ENCODE results near the gene WWC2. TPM values are rescaled to one million over a fixed set of nuclear protein-coding genes. Genes with fewer than 3 reads are reported as not detected.

The WWC2 gene
- total RNA-seq, 1 experiment from 2014 or later, result 126 TPM

- TF ChIP-seq CDX4 (CRISPR knock-in tag; IDR thresholded peaks at IDR 0.05; ENCODE audit: borderline replicate concordance), result no peak
These were observed 41.0 kb downstream of the WWC2 start (continued) for GRCh38 chr4:183139972-183140570.

- Mint-ChIP-seq H3K4me1 (peaks cover 66% of the 10 kb centered on the region), H3K27me3 (ENCODE audit: low read depth) (no peaks in the 10 kb centered on the region), H3K27ac (peak overlapping the region; percentile 39; the same call in 1 of the 2 replicates), H3K9me3 (no peaks in the 10 kb centered on the region), H3K36me3 (no peaks in the 10 kb centered on the region), H3K4me3 (no peak overlapping the region)
- DNase-seq (ENCODE audit: low spot score) (no peak), ATAC-seq (no peak; the same call in 1 of the 2 replicates)
- CTCF ChIA-PET, result interaction anchor here (0.7 kb wide), 1 partner anchor 61 kb away, joined by 3 read pairs; no protein-coding TSS in a partner anchor
- no peak for TF ChIP-seq TCF7 (CRISPR knock-in tag; IDR thresholded peaks at IDR 0.05; ENCODE audit: low read depth)
- POLR2A ChIA-PET, result no interaction called here
These were observed 41.9 kb downstream of the WWC2 start for GRCh38 chr4:183140911-183141320.

GRCh38 chr4:183141997-183142396 is 42.9 kb downstream of the WWC2 start:
- Mint-ChIP-seq H3K36me3 (no peaks in the 10 kb centered on the region), H3K27ac (peak overlapping the region; percentile 78), H3K4me3 (no peak overlapping the region), H3K9me3 (no peaks in the 10 kb centered on the region), H3K27me3 (ENCODE audit: low read depth) (no peaks in the 10 kb centered on the region), H3K4me1 (peaks cover 72% of the 10 kb centered on the region)
- TF ChIP-seq ZNF396 (CRISPR knock-in tag; IDR thresholded peaks at IDR 0.05; ENCODE audit: borderline replicate concordance), result no peak
- no peak for TF ChIP-seq FOXP1 (CRISPR knock-in tag; IDR thresholded peaks at IDR 0.05; ENCODE audit: borderline replicate concordance)
- TF ChIP-seq OVOL2 (CRISPR knock-in tag; IDR thresholded peaks at IDR 0.05; ENCODE audit: borderline replicate concordance), result no peak
- no peak for TF ChIP-seq FOXJ3 (CRISPR knock-in tag; IDR thresholded peaks at IDR 0.05; ENCODE audit: borderline replicate concordance)
- no peak for TF ChIP-seq CBFB (CRISPR knock-in tag; IDR thresholded peaks at IDR 0.05; ENCODE audit: low read depth)
- TF ChIP-seq ATF1 (CRISPR knock-in tag; IDR thresholded peaks at IDR 0.05), result no peak
- TF ChIP-seq JAZF1 (CRISPR knock-in tag; IDR thresholded peaks at IDR 0.05), result no peak
- TF ChIP-seq ERG (CRISPR knock-in tag; IDR thresholded peaks at IDR 0.05), result no peak
- TF ChIP-seq IRF2 (CRISPR knock-in tag; IDR thresholded peaks at IDR 0.05; ENCODE audit: borderline replicate concordance, low read depth), result no peak
- DNase-seq (ENCODE audit: low spot score), result no peak
- CTCF ChIA-PET, result no interaction called here
- ATAC-seq, result no peak
- POLR2A ChIA-PET, result no interaction called here

- no peaks in the 10 kb centered on the region for H3K27me3 Mint-ChIP-seq (ENCODE audit: low read depth)
- TF ChIP-seq SMAD3 (CRISPR knock-in tag; IDR thresholded peaks at IDR 0.05; ENCODE audit: borderline replicate concordance) (no peak), ZNF121 (CRISPR knock-in tag; IDR thresholded peaks at IDR 0.05) (no peak), ATF1 (CRISPR knock-in tag; IDR thresholded peaks at IDR 0.05) (no peak)
- no peaks in the 10 kb centered on the region for H3K9me3 Mint-ChIP-seq
- ATAC-seq, result peak; percentile 34; the same call in 1 of the 2 replicates
- H3K27ac Mint-ChIP-seq, result no peak overlapping the region
- CTCF ChIA-PET, result no interaction called here
- POLR2A ChIA-PET, result no interaction called here
- no peak overlapping the region for H3K4me3 Mint-ChIP-seq
- DNase-seq (ENCODE audit: low spot score), result no peak
- no peaks in the 10 kb centered on the region for H3K36me3 Mint-ChIP-seq
- peaks cover 72% of the 10 kb centered on the region for H3K4me1 Mint-ChIP-seq
These were observed 43.8 kb downstream of the WWC2 start for GRCh38 chr4:183142571-183143550.

- H3K4me3 Mint-ChIP-seq, result no peak overlapping the region
- peaks cover 2% of the 10 kb centered on the region; the same call in 1 of the 2 replicates for H3K36me3 Mint-ChIP-seq
- ATAC-seq (no peak), DNase-seq (ENCODE audit: low spot score) (no peak)
- H3K27ac Mint-ChIP-seq, result no peak overlapping the region; the same call in 1 of the 2 replicates
- ChIA-PET CTCF (interaction anchor here (2.4 kb wide), 1 partner anchor 112 kb away, joined by 11 read pairs; no protein-coding TSS in a partner anchor), POLR2A (no interaction called here)
- 0 out of 2 replicates have a peak, but pooled peaks cover under 1% of the 10 kb centered on the region for H3K9me3 Mint-ChIP-seq
- H3K4me1 Mint-ChIP-seq, result peaks cover 60% of the 10 kb centered on the region
- no peaks in the 10 kb centered on the region for H3K27me3 Mint-ChIP-seq (ENCODE audit: low read depth)
- TF ChIP-seq ZNF416 (CRISPR knock-in tag; IDR thresholded peaks at IDR 0.05) (no peak), CTCF (IDR thresholded peaks at IDR 0.05) (no peak), PRRX2 (CRISPR knock-in tag; IDR thresholded peaks at IDR 0.05) (no peak), ATF3 (CRISPR knock-in tag; conservative IDR thresholded peaks at IDR 0.05) (no peak), EMX1 (CRISPR knock-in tag; IDR thresholded peaks at IDR 0.05) (no peak), SOX15 (CRISPR knock-in tag; IDR thresholded peaks at IDR 0.05) (no peak), ZNF671 (CRISPR knock-in tag; IDR thresholded peaks at IDR 0.05) (no peak)
These were observed 45.7 kb downstream of the WWC2 start for GRCh38 chr4:183144787-183145186.
